ENCODE results near the gene PNO1. TPM values are rescaled to one million over a fixed set of nuclear protein-coding genes. Genes with fewer than 3 reads are reported as not detected.

Gene PNO1
- total and polyA plus RNA-seq, 9 of the 15 experiments (the other 6 are each of a cell fraction or from before 2014, with no cell fraction given), result 11.8 to 81.7 (median 41.1) TPM

- Histone ChIP-seq H3K9me3 (replicated peaks; ENCODE audit: control insufficient read depth, insufficient read depth, low read depth, low read length) (no peaks in the 10 kb centered on the region), H3K4me3 (no peak overlapping the region), H3K4me1 (replicated peaks in 1 of 2; ENCODE audit: control insufficient read depth in 2 of 2, insufficient read depth in 2 of 2, low read length in 2 of 2) (peaks cover 5 to 32% of the 10 kb centered on the region in 2 experiments), H3K27me3 (ENCODE audit: control insufficient read depth in 2 of 2, insufficient read depth in 2 of 2, low read length in 2 of 2) (no peaks in the 10 kb centered on the region), H3K27ac (ENCODE audit: extremely low read depth, low read depth, low read length) (peak overlapping the region; percentile 64), H3K9me1 (ENCODE audit: control insufficient read depth, insufficient read depth, low read length) (no peaks in the 10 kb centered on the region), H4K20me1 (replicated peaks; ENCODE audit: control insufficient read depth, insufficient read depth, low read length) (no peaks in the 10 kb centered on the region), H3K9ac (ENCODE audit: insufficient read depth in 1 of 2, low read depth in 2 of 2, low read length in 2 of 2) (peak overlapping the region in 1 of 2 experiments; percentile 1; a peak in 1 of 4 replicates), H3K79me2 (ENCODE audit: control insufficient read depth, insufficient read depth, low read length) (peaks cover 97% of the 10 kb centered on the region), H3K36me3 (ENCODE audit: control insufficient read depth, insufficient read depth, low read length) (peaks cover 5% of the 10 kb centered on the region), H2AFZ (ENCODE audit: low read depth, low read length) (no peak overlapping the region), H3K4me2 (ENCODE audit: insufficient read depth, low read length) (peak overlapping the region; percentile 38; the same call in 1 of the 2 replicates)
- ChIA-PET POLR2A (interaction anchor here (0.6 kb wide), 1 partner anchor 236 kb away, joined by 3 read pairs; no protein-coding TSS in a partner anchor), CTCF (ENCODE audit: low intra/inter-chr PET ratio) (no interaction called here)
- no peak for ATAC-seq
- no TSS peak for BruUV-seq (replicated peaks)
- TF ChIP-seq FOSL1 (tag; conservative IDR thresholded peaks at IDR 0.05) (peak; percentile 92), SMARCE1 (IDR thresholded peaks at IDR 0.05) (0 out of 2 replicates have a peak, but pooled peaks have one; percentile 11), POLR2H (tag; IDR thresholded peaks at IDR 0.05; ENCODE audit: low read depth) (peak; percentile 34; the same call in 1 of the 2 replicates), JUND (IDR thresholded peaks at IDR 0.05; ENCODE audit: borderline replicate concordance, low read depth, low read length) (0 out of 2 replicates have a peak, but pooled peaks have one; percentile 11), JUND (tag; IDR thresholded peaks at IDR 0.05; ENCODE audit: borderline replicate concordance, low read depth, low read length) (no peak), GABPA (tag; conservative IDR thresholded peaks at IDR 0.05; ENCODE audit: low read depth) (no peak), ZNF316 (IDR thresholded peaks at IDR 0.05) (peak; percentile 57), C11orf30 (IDR thresholded peaks at IDR 0.05; ENCODE audit: low read depth) (peak; percentile 61; the same call in 1 of the 2 replicates)
- TF ChIP-seq, protein P1, sequence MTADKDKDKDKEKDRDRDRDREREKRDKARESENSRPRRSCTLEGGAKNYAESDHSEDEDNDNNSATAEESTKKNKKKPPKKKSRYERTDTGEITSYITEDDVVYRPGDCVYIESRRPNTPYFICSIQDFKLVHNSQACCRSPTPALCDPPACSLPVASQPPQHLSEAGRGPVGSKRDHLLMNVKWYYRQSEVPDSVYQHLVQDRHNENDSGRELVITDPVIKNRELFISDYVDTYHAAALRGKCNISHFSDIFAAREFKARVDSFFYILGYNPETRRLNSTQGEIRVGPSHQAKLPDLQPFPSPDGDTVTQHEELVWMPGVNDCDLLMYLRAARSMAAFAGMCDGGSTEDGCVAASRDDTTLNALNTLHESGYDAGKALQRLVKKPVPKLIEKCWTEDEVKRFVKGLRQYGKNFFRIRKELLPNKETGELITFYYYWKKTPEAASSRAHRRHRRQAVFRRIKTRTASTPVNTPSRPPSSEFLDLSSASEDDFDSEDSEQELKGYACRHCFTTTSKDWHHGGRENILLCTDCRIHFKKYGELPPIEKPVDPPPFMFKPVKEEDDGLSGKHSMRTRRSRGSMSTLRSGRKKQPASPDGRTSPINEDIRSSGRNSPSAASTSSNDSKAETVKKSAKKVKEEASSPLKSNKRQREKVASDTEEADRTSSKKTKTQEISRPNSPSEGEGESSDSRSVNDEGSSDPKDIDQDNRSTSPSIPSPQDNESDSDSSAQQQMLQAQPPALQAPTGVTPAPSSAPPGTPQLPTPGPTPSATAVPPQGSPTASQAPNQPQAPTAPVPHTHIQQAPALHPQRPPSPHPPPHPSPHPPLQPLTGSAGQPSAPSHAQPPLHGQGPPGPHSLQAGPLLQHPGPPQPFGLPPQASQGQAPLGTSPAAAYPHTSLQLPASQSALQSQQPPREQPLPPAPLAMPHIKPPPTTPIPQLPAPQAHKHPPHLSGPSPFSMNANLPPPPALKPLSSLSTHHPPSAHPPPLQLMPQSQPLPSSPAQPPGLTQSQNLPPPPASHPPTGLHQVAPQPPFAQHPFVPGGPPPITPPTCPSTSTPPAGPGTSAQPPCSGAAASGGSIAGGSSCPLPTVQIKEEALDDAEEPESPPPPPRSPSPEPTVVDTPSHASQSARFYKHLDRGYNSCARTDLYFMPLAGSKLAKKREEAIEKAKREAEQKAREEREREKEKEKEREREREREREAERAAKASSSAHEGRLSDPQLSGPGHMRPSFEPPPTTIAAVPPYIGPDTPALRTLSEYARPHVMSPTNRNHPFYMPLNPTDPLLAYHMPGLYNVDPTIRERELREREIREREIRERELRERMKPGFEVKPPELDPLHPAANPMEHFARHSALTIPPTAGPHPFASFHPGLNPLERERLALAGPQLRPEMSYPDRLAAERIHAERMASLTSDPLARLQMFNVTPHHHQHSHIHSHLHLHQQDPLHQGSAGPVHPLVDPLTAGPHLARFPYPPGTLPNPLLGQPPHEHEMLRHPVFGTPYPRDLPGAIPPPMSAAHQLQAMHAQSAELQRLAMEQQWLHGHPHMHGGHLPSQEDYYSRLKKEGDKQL (CRISPR knock-in tag; IDR thresholded peaks at IDR 0.05; ENCODE audit: borderline replicate concordance), result no peak
- intact Hi-C loops (cut with micrococcal nuclease), result no loop called here
- 60% methylated on average over 4 of the region's 4 CpGs for WGBS (ENCODE audit: insufficient coverage, low coverage, missing lambda C conversion rate)
- DNase-seq (ENCODE audit: extremely low read depth in 1 of 4, low spot score in 3 of 4), result peak in 1 of 4 experiments; percentile 16
- in situ Hi-C loops (cut with MboI), result no loop called here
- FAIRE-seq, result no peak
Measured at GRCh38 chr2:68193787-68194372, 36.2 kb downstream of the PNO1 start.
